Natural killer cell (primary cell): ENCODE measurements around the gene RFX3. TPM values are rescaled to one million over a fixed set of nuclear protein-coding genes. Genes with fewer than 3 reads are reported as not detected.

Experiments used
- ATAC-seq, 3 donors: fragments of 150-1000 bp in 2 of 3; fragments of 200-7000 bp in 1 of 3; cut with Tn5 transposase; 1 replicate in 1 of 3; 2 replicates in 2 of 3; pipeline ENCODE4 v1.10.0; 2021; ENCODE audit warnings: mild to moderate bottlenecking in 2 of 3, moderate library complexity in 2 of 3
- DNase-seq, 2 donors: peaks; one replicate each; pipeline versions ENCODE4 v3.0.0 to v3.0.0-alpha.2; 2013 to 2021; ENCODE audit warnings: mixed read lengths in 1 of 2
- H3K27ac ChIP-seq: one replicate; pipeline ENCODE4 v1.5.1; 2013; ENCODE audit warnings: mild to moderate bottlenecking, low read length
- H3K27me3 ChIP-seq: one replicate; pipeline ENCODE4 v1.6.1; 2013; ENCODE audit warnings: low read length; ENCODE audit not compliant: control insufficient read depth, insufficient read depth
- H3K36me3 ChIP-seq: one replicate; pipeline ENCODE4 v1.6.1; 2013; ENCODE audit warnings: low read length; ENCODE audit not compliant: control insufficient read depth, insufficient read depth
- H3K4me1 ChIP-seq: one replicate; pipeline ENCODE4 v1.6.1; 2013; ENCODE audit warnings: low read length; ENCODE audit not compliant: control insufficient read depth, insufficient read depth
- H3K4me3 ChIP-seq: one replicate; pipeline ENCODE4 v1.5.1; 2013; ENCODE audit warnings: low read length
- H3K9me3 ChIP-seq: one replicate; pipeline ENCODE4 v1.6.1; 2013; ENCODE audit warnings: low read length; ENCODE audit not compliant: control insufficient read depth, insufficient read depth
- H3K27ac Mint-ChIP-seq, 2 donors: one replicate each; pipeline ENCODE4 v1.8.0; 2022; ENCODE audit warnings: mild to moderate bottlenecking in 2 of 2, mixed read lengths in 2 of 2, moderate library complexity in 1 of 2
- H3K27me3 Mint-ChIP-seq, 2 donors: one replicate each; pipeline ENCODE4 v1.8.0; 2022; ENCODE audit warnings: low read depth in 2 of 2, mixed read lengths in 2 of 2
- H3K36me3 Mint-ChIP-seq: one replicate; pipeline ENCODE4 v1.8.0; 2022; ENCODE audit warnings: mixed read lengths
- H3K4me1 Mint-ChIP-seq, 2 donors: one replicate each; pipeline ENCODE4 v1.8.0; 2022; ENCODE audit warnings: mixed read lengths in 2 of 2
- H3K4me3 Mint-ChIP-seq: one replicate; pipeline ENCODE4 v1.8.0; 2022; ENCODE audit warnings: mild to moderate bottlenecking, moderate library complexity, mixed read lengths
- H3K9me3 Mint-ChIP-seq, 2 donors: one replicate each; pipeline ENCODE4 v1.8.0; 2022; ENCODE audit warnings: mixed read lengths in 2 of 2
- CTCF ChIP-seq: fragments of 200-600 bp; IDR thresholded peaks from one replicate; pipeline ENCODE4 v1.8.0; 2022; ENCODE audit warnings: antibody characterized with exemption
- WGBS: methylation state at CpG from one replicate; pipeline ENCODE4 v1.1.7; 2013; ENCODE audit warnings: missing lambda C conversion rate; ENCODE audit not compliant: insufficient coverage; 5-methylcytosine and 5-hydroxymethylcytosine counted together
- intact Hi-C: fragments of 100-400 bp; cut with micrococcal nuclease; formaldehyde crosslinking; loops from one replicate; pipeline ENCODE4 v1.14.2; 2022
- total RNA-seq, 4 donors: library from RNA; stranded (reverse); fragments of 120-200 nt in 1 of 4; gene quantifications; one replicate each; pipeline versions ENCODE4 v1.2.3 to v1.2.4, GENCODE V29; 2013 to 2022

The RFX3 gene
- total RNA-seq, 3 donors from 2014 or later (not counting 1 experiment from before 2014, with no cell fraction given): 24.0 to 30.6 (median 30.0) TPM

- no peaks in the 10 kb centered on the region for H3K9me3 Mint-ChIP-seq
- no peak overlapping the region for H3K27ac Mint-ChIP-seq
- no peak for TF ChIP-seq CTCF
- intact Hi-C loops: loop anchor here (5.0 kb wide), 1 partner anchor 587 kb away; no protein-coding TSS in a partner anchor
- Histone ChIP-seq H3K27ac (no peak overlapping the region), H3K4me3 (no peak overlapping the region), H3K27me3 (no peaks in the 10 kb centered on the region), H3K4me1 (no peaks in the 10 kb centered on the region), H3K9me3 (no peaks in the 10 kb centered on the region), H3K36me3 (no peaks in the 10 kb centered on the region)
- H3K27me3 Mint-ChIP-seq: no peaks in the 10 kb centered on the region
- peaks cover 12 to 17% of the 10 kb centered on the region in 2 donors for H3K4me1 Mint-ChIP-seq
- no peaks in the 10 kb centered on the region for H3K36me3 Mint-ChIP-seq
- no CpG with 5 or more reads among the region's 1 CpG for WGBS
- DNase-seq: no peak
- ATAC-seq: no peak
- H3K4me3 Mint-ChIP-seq: no peak overlapping the region
These were observed 81.8 kb downstream of the RFX3 start for GRCh38 chr9:3444016-3444415.

- Mint-ChIP-seq H3K27ac (no peak overlapping the region), H3K36me3 (no peaks in the 10 kb centered on the region), H3K27me3 (no peaks in the 10 kb centered on the region), H3K9me3 (no peaks in the 10 kb centered on the region), H3K4me1 (peaks cover 12% of the 10 kb centered on the region in 2 donors), H3K4me3 (no peak overlapping the region)
- Histone ChIP-seq H3K27ac (no peak overlapping the region), H3K27me3 (no peaks in the 10 kb centered on the region), H3K4me3 (no peak overlapping the region), H3K4me1 (no peaks in the 10 kb centered on the region), H3K9me3 (no peaks in the 10 kb centered on the region), H3K36me3 (peaks cover 4% of the 10 kb centered on the region)
- WGBS: 76% methylated on average over 5 of the region's 7 CpGs
- peak; percentile 79 to 94 (median 93) for ATAC-seq
- peak; percentile 65 for TF ChIP-seq CTCF
- DNase-seq: peak in 1 of 2 donors; percentile 72
- intact Hi-C loops: loop anchor here (2.0 to 5.0 kb wide), 3 partner anchors 201 to 584 kb away; no protein-coding TSS in a partner anchor
These were observed 84.5 kb downstream of the RFX3 start for GRCh38 chr9:3441197-3441816.

- no peak overlapping the region for H3K4me3 ChIP-seq
- no peaks in the 10 kb centered on the region for H3K9me3 ChIP-seq
- no peak for TF ChIP-seq CTCF
- H3K27ac ChIP-seq: no peak overlapping the region
- Mint-ChIP-seq H3K36me3 (no peaks in the 10 kb centered on the region), H3K4me3 (no peak overlapping the region), H3K9me3 (no peaks in the 10 kb centered on the region), H3K27me3 (no peaks in the 10 kb centered on the region), H3K4me1 (peaks cover 16 to 23% of the 10 kb centered on the region in 2 donors), H3K27ac (no peak overlapping the region)
- no peaks in the 10 kb centered on the region for H3K27me3 ChIP-seq
- no peak for DNase-seq
- H3K4me1 ChIP-seq: no peaks in the 10 kb centered on the region
- intact Hi-C loops: no loop called here
- WGBS: 90% methylated on average over 2 of the region's 4 CpGs
- ATAC-seq: no peak
- H3K36me3 ChIP-seq: peaks cover 4% of the 10 kb centered on the region
These were observed 89.0 kb downstream of the RFX3 start for GRCh38 chr9:3436629-3437420.
